Lung microvascular endothelial cell (primary cell): Measurements from ENCODE around the gene GALNT3. TPM values are rescaled to one million over a fixed set of nuclear protein-coding genes. Genes with fewer than 3 reads are reported as not detected.

Source experiments
- DNase-seq, 2 donors: peaks; one replicate each; pipeline versions ENCODE4 v3.0.0 to v3.0.0-alpha.2; 2010; ENCODE audit warnings: low read depth in 2 of 2
- total RNA-seq: library from RNA; depleted of rRNA; stranded (reverse); fragments of >200 nt; gene quantifications from 2 replicates; pipeline ENCODE4 v1.2.1, GENCODE V29; 2014

Gene GALNT3
- under 0.01 TPM in 2 replicates for total RNA-seq

GRCh38 chr2:165793779-165794535 lies at the start of gene GALNT3:
Gene GALNT3 (minus strand): TSS chr2:165794247. CDS start chr2:165770700, 23,547 bp downstream.
- no peak for DNase-seq

GRCh38 chr2:165843351-165843750 lies 49.3 kb upstream of the GALNT3 start:
- DNase-seq = no peak

GRCh38 chr2:165840333-165840958 lies 46.4 kb upstream of the GALNT3 start:
- DNase-seq = no peak

- no peak for DNase-seq
Observed at GRCh38 chr2:165839610-165840009, 45.6 kb upstream of the GALNT3 start.

GRCh38 chr2:165837122-165837521 lies 43.1 kb upstream of the GALNT3 start:
- no peak for DNase-seq

GRCh38 chr2:165835363-165835762 lies 41.3 kb upstream of the GALNT3 start:
- DNase-seq = no peak

- DNase-seq = peak in 1 of 2 donors; percentile 9
Observed at GRCh38 chr2:165833156-165833555, 39.1 kb upstream of the GALNT3 start.

GRCh38 chr2:165827921-165828276 lies 33.9 kb upstream of the GALNT3 start:
- no peak for DNase-seq

GRCh38 chr2:165827016-165827920 lies 33.2 kb upstream of the GALNT3 start:
- no peak for DNase-seq

- peak; percentile 1 to 2 for DNase-seq
Observed at GRCh38 chr2:165825041-165825440, 31.0 kb upstream of the GALNT3 start.

GRCh38 chr2:165820296-165820695 lies 26.2 kb upstream of the GALNT3 start:
- peak in 1 of 2 donors; percentile 50 for DNase-seq

- no peak for DNase-seq
Observed at GRCh38 chr2:165818920-165819319, 24.9 kb upstream of the GALNT3 start.

GRCh38 chr2:165815299-165816141 lies 21.5 kb upstream of the GALNT3 start:
- DNase-seq = no peak

GRCh38 chr2:165814473-165814872 lies 20.4 kb upstream of the GALNT3 start:
- no peak for DNase-seq

GRCh38 chr2:165811592-165812370 lies 17.7 kb upstream of the GALNT3 start:
- DNase-seq = no peak

GRCh38 chr2:165810418-165810817 lies 16.4 kb upstream of the GALNT3 start:
- DNase-seq = no peak

- no peak for DNase-seq
Observed at GRCh38 chr2:165804719-165805118, 10.7 kb upstream of the GALNT3 start.

GRCh38 chr2:165803123-165803760 lies 9.2 kb upstream of the GALNT3 start:
- DNase-seq = no peak

- DNase-seq = no peak
Observed at GRCh38 chr2:165801176-165801575, 7.1 kb upstream of the GALNT3 start.
